DMS79 (cell line): ENCODE data around the gene ACSL3.
"Not testable (repeated sequence)": the region's sequence is repeated elsewhere in the genome, so short reads cannot be mapped to it uniquely, and the experiment has no call there.

ENCODE experiments used
- DNase-seq: peaks from one replicate; lab custom pipeline; 2025; lab: John Stamatoyannopoulos, UW

Gene ACSL3

GRCh38 chr2:222976521-222977061, 115.8 kb downstream of the ACSL3 start:
- no peak for DNase-seq

- no peak for DNase-seq
Measured at GRCh38 chr2:222977121-222977520, 116.3 kb downstream of the ACSL3 start.

DNA sequence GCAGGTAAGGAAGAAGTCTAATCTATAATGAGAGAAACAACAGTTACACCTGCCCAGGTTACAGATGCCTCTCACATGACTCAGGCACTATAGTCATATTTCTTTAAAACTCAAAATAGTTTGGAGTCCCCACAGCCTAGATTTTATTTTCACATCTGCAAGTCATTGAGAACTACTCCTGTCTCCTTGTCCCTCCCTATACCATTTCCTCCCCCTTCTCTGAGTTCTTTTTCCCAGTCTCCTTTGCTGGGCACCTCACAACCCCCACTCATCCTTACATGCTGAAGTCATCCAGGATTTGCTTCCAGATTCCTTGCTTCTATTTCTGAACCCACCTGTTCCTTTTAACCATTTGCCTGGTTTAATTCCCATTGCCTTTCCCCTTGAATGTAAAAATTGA, 118.0 kb downstream of the ACSL3 start:
- DNase-seq = no peak

DNA sequence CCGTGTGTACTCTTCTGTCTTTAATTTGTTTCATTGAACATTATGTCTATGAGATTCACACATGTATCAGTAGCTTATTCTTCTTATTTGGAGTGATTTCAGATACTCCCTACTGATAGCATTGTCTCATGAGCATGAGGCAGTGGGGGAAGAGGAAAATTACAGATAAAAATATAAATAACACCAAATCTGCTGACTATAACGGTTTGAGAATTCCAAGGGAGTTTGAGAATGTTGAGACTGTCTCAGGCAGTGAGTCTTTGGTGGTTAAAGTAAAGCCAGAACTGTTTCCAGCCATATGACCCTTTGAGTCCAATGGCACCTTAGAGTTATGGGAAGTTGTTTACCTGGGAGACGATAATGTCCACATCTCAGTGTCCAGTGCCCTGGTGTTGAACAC, 118.6 kb downstream of the ACSL3 start:
- DNase-seq = no peak

DNA sequence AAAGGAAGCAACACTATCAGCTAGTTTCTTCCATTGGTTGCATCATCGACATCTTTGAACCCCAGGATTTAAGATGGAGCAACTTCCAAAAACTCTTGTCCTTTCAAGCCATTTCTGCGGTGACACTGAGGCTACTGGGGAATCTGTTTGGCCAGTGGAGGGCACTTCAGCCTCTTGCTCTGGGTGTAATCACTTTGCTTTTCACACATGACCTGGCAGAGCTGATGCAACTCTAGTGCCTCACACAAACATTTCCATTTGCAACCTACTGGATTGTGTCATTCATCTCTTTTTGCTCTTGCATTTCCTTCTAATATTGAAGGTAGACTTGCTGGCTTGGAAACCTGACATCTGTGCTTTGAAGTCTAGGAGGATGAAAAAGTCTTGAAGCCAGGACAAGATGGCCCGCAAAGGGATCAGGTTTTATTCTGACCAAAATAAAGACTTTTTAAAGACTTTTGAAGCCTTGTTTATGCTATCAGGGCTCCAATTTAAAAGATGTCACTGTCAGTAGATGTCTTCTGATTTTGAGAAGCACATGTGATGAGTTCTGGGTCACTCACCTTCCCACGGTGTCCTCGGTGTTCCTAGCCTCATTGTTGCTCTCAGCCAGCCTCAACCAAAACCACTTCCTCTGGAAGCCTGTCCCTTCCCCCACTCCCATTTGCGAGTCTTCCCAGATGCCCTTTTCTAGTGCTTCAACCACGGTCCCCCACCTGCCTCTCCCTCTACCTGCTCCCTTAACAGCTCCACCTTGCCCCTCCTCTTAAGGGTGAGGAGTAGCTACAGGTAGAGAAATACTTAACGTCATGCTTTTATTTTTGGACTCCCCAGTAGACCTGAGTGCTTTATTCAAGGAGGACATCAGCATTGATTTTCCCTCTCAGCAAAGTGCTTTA, 121.4 kb downstream of the ACSL3 start:
- peak; percentile 13 for DNase-seq

DNA sequence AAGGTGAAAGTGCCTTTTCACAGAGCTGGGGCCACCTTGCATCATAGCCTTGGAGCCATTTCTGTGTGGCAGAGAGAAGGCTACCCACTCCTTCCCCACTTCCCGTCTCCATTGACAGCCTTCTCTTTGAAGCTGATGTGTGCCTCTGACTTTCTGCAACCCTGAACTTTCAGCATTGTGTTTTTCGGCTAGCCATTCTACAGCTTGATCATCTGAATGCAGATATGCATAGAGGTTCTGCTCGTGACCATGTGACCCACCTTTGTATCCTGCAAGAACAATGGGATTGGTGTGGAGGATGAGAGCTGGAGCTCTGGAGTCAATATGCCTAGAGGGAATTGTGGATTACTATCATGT, 122.1 kb downstream of the ACSL3 start:
- no peak for DNase-seq

DNA sequence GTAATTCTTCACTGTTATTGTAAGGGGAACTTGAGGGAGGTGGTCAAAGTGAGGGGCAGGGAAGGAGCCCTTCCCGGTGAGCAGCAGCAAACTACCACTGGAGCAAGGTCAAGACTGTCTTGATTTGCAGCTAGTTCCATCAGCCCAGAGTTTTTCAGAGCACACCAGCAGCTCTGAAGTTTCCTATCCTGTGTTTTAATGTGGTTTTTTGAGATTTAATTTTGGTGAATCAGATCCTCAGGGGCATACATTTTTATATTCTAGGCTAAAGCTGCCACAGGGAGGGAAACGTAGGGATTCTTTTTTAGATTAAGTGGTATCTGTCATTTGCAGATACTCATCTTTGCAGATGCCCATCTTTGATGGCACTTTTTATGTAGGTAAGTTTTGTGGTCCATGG, 124.1 kb downstream of the ACSL3 start:
- no peak for DNase-seq

DNA sequence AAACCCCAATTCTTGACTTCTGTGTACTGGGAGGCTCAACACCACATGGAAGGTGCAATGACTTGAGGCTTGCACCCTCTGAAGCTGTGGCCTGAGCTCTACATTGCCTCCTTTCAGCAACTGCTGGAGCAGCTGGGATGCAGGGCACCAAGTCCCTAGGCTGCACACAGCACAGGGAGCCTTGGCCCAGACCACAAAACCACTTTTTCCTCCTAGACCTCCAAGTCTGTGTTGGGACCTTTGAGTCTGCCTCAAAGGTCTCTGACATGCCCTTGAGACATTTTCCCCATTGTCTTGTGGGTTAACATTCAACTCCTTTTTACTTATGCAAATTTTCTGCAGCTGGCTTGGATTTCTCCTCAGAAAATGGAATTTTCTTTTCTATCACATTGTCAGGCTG, 128.6 kb downstream of the ACSL3 start:
- DNase-seq = no peak

DNA sequence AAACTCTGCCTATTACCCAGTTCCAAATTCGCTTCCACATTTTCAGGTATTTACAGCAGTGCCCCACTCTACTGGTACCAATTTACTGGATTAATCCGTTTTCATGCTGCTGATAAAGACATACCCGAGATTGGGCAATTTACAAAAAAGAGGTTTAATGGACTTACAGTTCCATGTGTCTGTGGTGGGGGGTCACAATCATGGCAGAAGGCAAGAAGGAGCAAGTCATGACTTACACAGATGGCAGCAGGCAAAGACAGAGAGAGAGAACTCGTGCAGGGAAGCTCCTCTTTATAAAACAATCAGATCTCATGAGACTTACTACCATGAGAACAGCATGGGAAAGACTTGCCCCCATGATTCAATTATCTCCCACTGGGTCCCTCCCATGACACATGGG, 129.4 kb downstream of the ACSL3 start:
- DNase-seq = not testable (repeated sequence)

- no peak for DNase-seq
Measured at GRCh38 chr2:222992137-222992536, 131.3 kb downstream of the ACSL3 start.
